HG03439 (cell line): Measurements from ENCODE around the gene PSMB1.
A peak's percentile ranks its signal among the peaks of the same experiment; 100 is the strongest.
"Not testable (repeated sequence)": the region's sequence is repeated elsewhere in the genome, so short reads cannot be mapped to it uniquely, and the experiment has no call there.

Source experiments
- ATAC-seq: cut with Tn5 transposase; IDR thresholded peaks from one replicate; pipeline ENCODE4 v1.9.1; 2021; ENCODE audit warnings: mild to moderate bottlenecking, moderate library complexity; ENCODE audit not compliant: unreplicated experiment

Gene PSMB1

GRCh38 chr6:170536671-170537070 is 16.4 kb downstream of the PSMB1 start:
- no peak for ATAC-seq

GRCh38 chr6:170535004-170535403 is 18.1 kb downstream of the PSMB1 start:
- no peak for ATAC-seq

GRCh38 chr6:170533792-170534191 is 19.3 kb downstream of the PSMB1 start:
- ATAC-seq: no peak

- no peak for ATAC-seq
Measured at GRCh38 chr6:170532867-170533488, 20.1 kb downstream of the PSMB1 start.

- peak; percentile 76 for ATAC-seq
Measured at GRCh38 chr6:170529839-170530469, 23.2 kb downstream of the PSMB1 start.

GRCh38 chr6:170527995-170528394 is 25.1 kb downstream of the PSMB1 start:
- not testable (repeated sequence) for ATAC-seq

- ATAC-seq: no peak
Measured at GRCh38 chr6:170525795-170526194, 27.3 kb downstream of the PSMB1 start.

GRCh38 chr6:170524172-170524502 is 29.0 kb downstream of the PSMB1 start:
- no peak for ATAC-seq

- no peak for ATAC-seq
Measured at GRCh38 chr6:170523256-170524171, 29.6 kb downstream of the PSMB1 start.

- ATAC-seq: no peak
Measured at GRCh38 chr6:170522565-170523183, 30.4 kb downstream of the PSMB1 start.

- ATAC-seq: peak; percentile 91
Measured at GRCh38 chr6:170516783-170517616, 36.1 kb downstream of the PSMB1 start.

GRCh38 chr6:170514908-170515307 is 38.2 kb downstream of the PSMB1 start:
- ATAC-seq: no peak

- no peak for ATAC-seq
Measured at GRCh38 chr6:170512249-170512648, 40.9 kb downstream of the PSMB1 start.

- ATAC-seq: no peak
Measured at GRCh38 chr6:170510631-170511030, 42.5 kb downstream of the PSMB1 start.

- ATAC-seq: no peak
Measured at GRCh38 chr6:170509723-170510018, 43.4 kb downstream of the PSMB1 start.

GRCh38 chr6:170508892-170509722 is 44.0 kb downstream of the PSMB1 start:
- ATAC-seq: not testable (repeated sequence)

- ATAC-seq: not testable (repeated sequence)
Measured at GRCh38 chr6:170508275-170508674, 44.8 kb downstream of the PSMB1 start.

- ATAC-seq: not testable (repeated sequence)
Measured at GRCh38 chr6:170507728-170508127, 45.4 kb downstream of the PSMB1 start.

- ATAC-seq: no peak
Measured at GRCh38 chr6:170506446-170506845, 46.7 kb downstream of the PSMB1 start.

GRCh38 chr6:170505306-170505705 is 47.8 kb downstream of the PSMB1 start:
- no peak for ATAC-seq
